Measurements from ENCODE around the gene RNF186.

RNF186 gene

DNA sequence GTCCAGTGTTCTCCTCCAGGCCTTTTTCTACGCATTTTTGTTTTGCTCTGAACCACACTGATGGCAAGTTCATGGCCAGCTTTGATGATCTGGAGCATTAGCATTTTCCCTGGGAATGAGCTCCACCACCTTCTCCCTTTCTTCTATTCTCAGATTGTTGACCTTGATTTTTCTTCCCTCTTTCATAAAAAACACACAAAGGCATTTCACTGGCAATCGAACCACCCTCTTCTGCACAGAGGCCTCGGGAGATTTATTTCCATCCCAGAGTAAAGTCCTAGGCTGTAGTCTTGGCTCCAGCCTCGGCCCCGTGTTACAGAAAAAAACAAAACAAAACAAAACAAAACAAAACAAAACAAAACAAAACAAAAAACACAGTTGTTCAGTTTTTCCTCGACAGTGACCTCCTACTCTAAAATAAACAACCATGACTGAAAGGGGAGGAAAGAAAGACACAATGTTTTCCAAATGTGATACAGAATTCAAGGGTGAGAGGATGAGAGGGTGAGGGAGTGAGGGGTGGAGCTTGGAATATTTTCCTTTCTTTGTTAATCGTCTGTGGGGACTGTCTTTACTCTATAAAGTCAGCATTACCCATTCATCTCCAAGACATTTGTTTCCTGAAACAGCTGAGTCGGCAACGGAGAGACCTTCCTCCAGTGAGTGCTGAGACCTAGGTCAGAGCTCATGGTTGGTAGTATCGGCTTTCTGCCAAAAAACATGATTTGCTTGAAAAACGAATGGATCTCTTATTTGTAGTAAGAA, 29.8 kb upstream of the RNF186 start:
- H3K4me3 ChIP-seq (replicated peaks; ENCODE audit: insufficient read depth, low read length) = no peak overlapping the region
- TF ChIP-seq, protein P1, sequence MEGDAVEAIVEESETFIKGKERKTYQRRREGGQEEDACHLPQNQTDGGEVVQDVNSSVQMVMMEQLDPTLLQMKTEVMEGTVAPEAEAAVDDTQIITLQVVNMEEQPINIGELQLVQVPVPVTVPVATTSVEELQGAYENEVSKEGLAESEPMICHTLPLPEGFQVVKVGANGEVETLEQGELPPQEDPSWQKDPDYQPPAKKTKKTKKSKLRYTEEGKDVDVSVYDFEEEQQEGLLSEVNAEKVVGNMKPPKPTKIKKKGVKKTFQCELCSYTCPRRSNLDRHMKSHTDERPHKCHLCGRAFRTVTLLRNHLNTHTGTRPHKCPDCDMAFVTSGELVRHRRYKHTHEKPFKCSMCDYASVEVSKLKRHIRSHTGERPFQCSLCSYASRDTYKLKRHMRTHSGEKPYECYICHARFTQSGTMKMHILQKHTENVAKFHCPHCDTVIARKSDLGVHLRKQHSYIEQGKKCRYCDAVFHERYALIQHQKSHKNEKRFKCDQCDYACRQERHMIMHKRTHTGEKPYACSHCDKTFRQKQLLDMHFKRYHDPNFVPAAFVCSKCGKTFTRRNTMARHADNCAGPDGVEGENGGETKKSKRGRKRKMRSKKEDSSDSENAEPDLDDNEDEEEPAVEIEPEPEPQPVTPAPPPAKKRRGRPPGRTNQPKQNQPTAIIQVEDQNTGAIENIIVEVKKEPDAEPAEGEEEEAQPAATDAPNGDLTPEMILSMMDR (IDR thresholded peaks at IDR 0.05; ENCODE audit: insufficient read depth, low read length) = no peak
- no peak for TF ChIP-seq SPI1 (IDR thresholded peaks at IDR 0.05; ENCODE audit: borderline replicate concordance, low read depth)
- TF ChIP-seq GABPA (IDR thresholded peaks at IDR 0.05; ENCODE audit: low read depth) = no peak
- TF ChIP-seq POLR2AphosphoS5 (IDR thresholded peaks at IDR 0.05; ENCODE audit: low read depth) = no peak
- TF ChIP-seq, protein P2, sequence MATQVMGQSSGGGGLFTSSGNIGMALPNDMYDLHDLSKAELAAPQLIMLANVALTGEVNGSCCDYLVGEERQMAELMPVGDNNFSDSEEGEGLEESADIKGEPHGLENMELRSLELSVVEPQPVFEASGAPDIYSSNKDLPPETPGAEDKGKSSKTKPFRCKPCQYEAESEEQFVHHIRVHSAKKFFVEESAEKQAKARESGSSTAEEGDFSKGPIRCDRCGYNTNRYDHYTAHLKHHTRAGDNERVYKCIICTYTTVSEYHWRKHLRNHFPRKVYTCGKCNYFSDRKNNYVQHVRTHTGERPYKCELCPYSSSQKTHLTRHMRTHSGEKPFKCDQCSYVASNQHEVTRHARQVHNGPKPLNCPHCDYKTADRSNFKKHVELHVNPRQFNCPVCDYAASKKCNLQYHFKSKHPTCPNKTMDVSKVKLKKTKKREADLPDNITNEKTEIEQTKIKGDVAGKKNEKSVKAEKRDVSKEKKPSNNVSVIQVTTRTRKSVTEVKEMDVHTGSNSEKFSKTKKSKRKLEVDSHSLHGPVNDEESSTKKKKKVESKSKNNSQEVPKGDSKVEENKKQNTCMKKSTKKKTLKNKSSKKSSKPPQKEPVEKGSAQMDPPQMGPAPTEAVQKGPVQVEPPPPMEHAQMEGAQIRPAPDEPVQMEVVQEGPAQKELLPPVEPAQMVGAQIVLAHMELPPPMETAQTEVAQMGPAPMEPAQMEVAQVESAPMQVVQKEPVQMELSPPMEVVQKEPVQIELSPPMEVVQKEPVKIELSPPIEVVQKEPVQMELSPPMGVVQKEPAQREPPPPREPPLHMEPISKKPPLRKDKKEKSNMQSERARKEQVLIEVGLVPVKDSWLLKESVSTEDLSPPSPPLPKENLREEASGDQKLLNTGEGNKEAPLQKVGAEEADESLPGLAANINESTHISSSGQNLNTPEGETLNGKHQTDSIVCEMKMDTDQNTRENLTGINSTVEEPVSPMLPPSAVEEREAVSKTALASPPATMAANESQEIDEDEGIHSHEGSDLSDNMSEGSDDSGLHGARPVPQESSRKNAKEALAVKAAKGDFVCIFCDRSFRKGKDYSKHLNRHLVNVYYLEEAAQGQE (IDR thresholded peaks at IDR 0.05; ENCODE audit: insufficient replicate concordance, low read depth) = no peak
- H3K27me3 ChIP-seq (ENCODE audit: insufficient read depth, poor library complexity, severe bottlenecking) = peaks cover 2% of the 10 kb centered on the region
- H3K27ac ChIP-seq (replicated peaks) = no peak overlapping the region
- DNase-seq (ENCODE audit: low read depth in 1 of 2, low spot score in 1 of 2) = no peak

DNA sequence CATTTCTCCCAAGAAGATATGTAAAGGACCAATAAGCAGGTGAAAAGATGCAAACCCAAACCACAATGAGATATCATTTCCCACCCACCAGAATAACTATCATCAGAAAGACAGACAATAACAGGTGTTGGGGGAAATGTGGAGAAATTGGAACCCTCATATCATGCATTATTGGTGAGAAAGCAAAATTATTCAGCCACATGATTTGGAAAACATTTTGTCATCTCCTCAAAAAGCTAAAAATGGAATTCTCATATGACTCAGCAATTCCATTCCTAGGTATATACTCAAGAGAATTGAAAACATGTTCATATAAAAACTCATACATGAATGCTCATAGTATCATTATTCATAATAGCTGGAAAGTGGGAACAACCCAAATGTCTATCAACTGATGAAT, 25.1 kb upstream of the RNF186 start:
- no peak for DNase-seq (ENCODE audit: low read depth in 1 of 2, low spot score in 1 of 2)
- TF ChIP-seq, protein P1 (IDR thresholded peaks at IDR 0.05; ENCODE audit: insufficient read depth, low read length) = no peak
- TF ChIP-seq SPI1 (IDR thresholded peaks at IDR 0.05; ENCODE audit: borderline replicate concordance, low read depth) = no peak
- TF ChIP-seq POLR2AphosphoS5 (IDR thresholded peaks at IDR 0.05; ENCODE audit: low read depth) = no peak
- no peak for TF ChIP-seq GABPA (IDR thresholded peaks at IDR 0.05; ENCODE audit: low read depth)
- TF ChIP-seq, protein P2 (IDR thresholded peaks at IDR 0.05; ENCODE audit: insufficient replicate concordance, low read depth) = no peak
- Histone ChIP-seq H3K27me3 (ENCODE audit: insufficient read depth, poor library complexity, severe bottlenecking) (no peaks in the 10 kb centered on the region), H3K4me3 (replicated peaks; ENCODE audit: insufficient read depth, low read length) (no peak overlapping the region), H3K27ac (replicated peaks) (no peak overlapping the region)

DNA sequence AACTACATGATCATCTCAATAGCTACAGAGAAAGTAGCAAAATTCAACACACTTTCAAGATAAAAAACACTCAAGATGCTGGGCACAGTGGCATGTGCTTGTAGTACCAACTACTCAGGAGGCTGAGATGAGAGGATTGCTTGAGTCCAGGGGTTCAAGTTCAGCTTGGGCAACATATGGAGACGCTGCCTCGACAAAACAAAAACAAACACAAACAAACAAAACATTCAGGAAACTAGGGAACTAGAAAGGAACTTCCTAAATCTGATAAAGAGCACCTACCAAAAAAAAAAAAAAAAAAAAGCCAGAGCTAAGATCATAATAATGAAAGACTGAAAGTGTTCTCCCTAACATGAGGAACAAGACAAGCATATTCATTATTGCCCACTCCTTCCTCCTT, 22.8 kb upstream of the RNF186 start:
- Histone ChIP-seq H3K27me3 (ENCODE audit: insufficient read depth, poor library complexity, severe bottlenecking) (no peaks in the 10 kb centered on the region), H3K4me3 (replicated peaks; ENCODE audit: insufficient read depth, low read length) (no peak overlapping the region), H3K27ac (replicated peaks) (no peak overlapping the region)
- no peak for TF ChIP-seq SPI1 (IDR thresholded peaks at IDR 0.05; ENCODE audit: borderline replicate concordance, low read depth)
- TF ChIP-seq, protein P2 (IDR thresholded peaks at IDR 0.05; ENCODE audit: insufficient replicate concordance, low read depth) = no peak
- DNase-seq (ENCODE audit: low read depth in 1 of 2, low spot score in 1 of 2) = no peak

Data from HL-60 (cell line).